Lung (tissue), 12 donors: ENCODE measurements around the gene CHST4. TPM values are rescaled to one million over a fixed set of nuclear protein-coding genes. Genes with fewer than 3 reads are reported as not detected.

Source experiments
- ATAC-seq: fragments of 200-7000 bp; cut with Tn5 transposase; one replicate; pipeline ENCODE4 v1.9.1; 2020; ENCODE audit warnings: moderate number of reproducible peaks; ENCODE audit not compliant: insufficient read depth, low FRiP score
- DNase-seq, 3 donors: peaks; one replicate each; pipeline ENCODE4 v3.0.0-alpha.2; 2013 to 2017
- H3K27ac ChIP-seq, 2 donors: one replicate each; pipeline ENCODE4 v1.5.1; 2013; ENCODE audit warnings: mild to moderate bottlenecking in 2 of 2, moderate library complexity in 2 of 2, control low read depth in 1 of 2, inconsistent platforms in 1 of 2, low read depth in 1 of 2, low read length in 1 of 2
- H3K27me3 ChIP-seq, 3 donors: one replicate each; pipeline ENCODE4 v1.5.1; 2013; ENCODE audit warnings: low read length in 2 of 3; ENCODE audit not compliant: control insufficient read depth in 3 of 3, insufficient read depth in 3 of 3
- H3K36me3 ChIP-seq, 4 donors: one replicate each; pipeline ENCODE4 v1.5.1; 2013; ENCODE audit warnings: low read length in 4 of 4, mild to moderate bottlenecking in 1 of 4, moderate library complexity in 1 of 4; ENCODE audit not compliant: control insufficient read depth in 4 of 4, insufficient read depth in 4 of 4
- H3K4me1 ChIP-seq, 5 donors: one replicate each; pipeline ENCODE4 v1.5.1; 2013; ENCODE audit warnings: low read length in 5 of 5, mild to moderate bottlenecking in 2 of 5, moderate library complexity in 1 of 5; ENCODE audit not compliant: control insufficient read depth in 5 of 5, insufficient read depth in 5 of 5
- H3K4me3 ChIP-seq: one replicate; pipeline ENCODE4 v1.5.1; 2013; ENCODE audit warnings: mild to moderate bottlenecking, control low read depth, moderate library complexity
- H3K9ac ChIP-seq, 2 donors: one replicate each; pipeline ENCODE4 v1.5.1; 2013; ENCODE audit warnings: low read length in 2 of 2, control low read depth in 1 of 2; ENCODE audit not compliant: insufficient read depth in 1 of 2
- H3K9me3 ChIP-seq, 4 donors: one replicate each; pipeline ENCODE4 v1.5.1; 2013; ENCODE audit warnings: low read length in 3 of 4, mild to moderate bottlenecking in 1 of 4, moderate library complexity in 1 of 4; ENCODE audit not compliant: control insufficient read depth in 4 of 4, insufficient read depth in 3 of 4
- CTCF ChIP-seq: IDR thresholded peaks from 2 replicates; pipeline ENCODE4 v1.5.1; 2012; ENCODE audit warnings: mild to moderate bottlenecking; ENCODE audit errors: control extremely low read depth, extremely low read depth
- WGBS, 2 donors: extraction: QIAGEN DNeasy Blood & Tissue Kit; methylation state at CpG; one replicate each; pipeline ENCODE4 v1.1.7; 2013; 5-methylcytosine and 5-hydroxymethylcytosine counted together
- polyA plus RNA-seq, 2 donors: library from polyadenylated mRNA; stranded (reverse); fragments of 200-250 nt; gene quantifications; one replicate each; pipeline ENCODE4 v1.2.1, GENCODE V29; 2013
- total RNA-seq, 2 donors: library from RNA; depleted of rRNA in 1 of 2; stranded (reverse); fragments of >200 nt in 1 of 2; gene quantifications; one replicate each; pipeline ENCODE4 v1.2.1, GENCODE V29; 2014 to 2021
- donor health status: control.
- donor health status: control.
- donor health status: Bipolar disorder and iron deficiency.
- donor health status: healthy.
- donor health status: DM: yes; HTN: yes; CAD: no.

CHST4 gene
- total and polyA plus RNA-seq, 4 donors: 0.28 to 0.95 (median 0.67) TPM

GRCh38 chr16:71513302-71513701 is 12.9 kb upstream of the CHST4 start:
- H3K4me3 ChIP-seq: no peak overlapping the region
- H3K27ac ChIP-seq: no peak overlapping the region
- no peak overlapping the region for H3K9ac ChIP-seq
- TF ChIP-seq CTCF: no peak
- WGBS, 2 donors: 66 to 81% methylated on average over 1 of the region's 1 CpG
- peaks cover 0 to 4% (median 0%) of the 10 kb centered on the region in 4 donors for H3K9me3 ChIP-seq
- H3K4me1 ChIP-seq: no peaks in the 10 kb centered on the region
- H3K27me3 ChIP-seq: no peaks in the 10 kb centered on the region
- ATAC-seq (no peak), DNase-seq (no peak)
- no peaks in the 10 kb centered on the region for H3K36me3 ChIP-seq

GRCh38 chr16:71514476-71514875 is 11.8 kb upstream of the CHST4 start:
- Histone ChIP-seq H3K27me3 (no peaks in the 10 kb centered on the region), H3K9me3 (peaks cover 0 to 4% (median 0%) of the 10 kb centered on the region in 4 donors), H3K27ac (no peak overlapping the region), H3K4me3 (no peak overlapping the region), H3K4me1 (no peaks in the 10 kb centered on the region), H3K36me3 (no peaks in the 10 kb centered on the region), H3K9ac (no peak overlapping the region)
- 90 to 95% methylated on average over 7 of the region's 7 CpGs for WGBS, 2 donors
- DNase-seq: no peak
- TF ChIP-seq CTCF: no peak
- no peak for ATAC-seq

GRCh38 chr16:71515026-71515425 is 11.2 kb upstream of the CHST4 start:
- Histone ChIP-seq H3K27ac (no peak overlapping the region), H3K4me3 (no peak overlapping the region), H3K4me1 (no peaks in the 10 kb centered on the region), H3K9me3 (peaks cover 0 to 4% (median 0%) of the 10 kb centered on the region in 4 donors), H3K9ac (no peak overlapping the region), H3K36me3 (no peaks in the 10 kb centered on the region), H3K27me3 (no peaks in the 10 kb centered on the region)
- ATAC-seq (no peak), DNase-seq (no peak)
- WGBS, 2 donors: 77 to 84% methylated on average over 3 of the region's 3 CpGs
- TF ChIP-seq CTCF: no peak

GRCh38 chr16:71520550-71520949 is 5.7 kb upstream of the CHST4 start:
- ATAC-seq (no peak), DNase-seq (no peak)
- Histone ChIP-seq H3K4me1 (no peaks in the 10 kb centered on the region), H3K9me3 (no peaks in the 10 kb centered on the region), H3K4me3 (no peak overlapping the region), H3K9ac (no peak overlapping the region), H3K27me3 (peaks cover 0 to 5% (median 0%) of the 10 kb centered on the region in 3 donors), H3K36me3 (no peaks in the 10 kb centered on the region), H3K27ac (no peak overlapping the region)
- TF ChIP-seq CTCF: no peak
- 75 to 88% methylated on average over 3 of the region's 3 CpGs for WGBS, 2 donors
